ENCODE measurements around the gene MCM3AP.

The MCM3AP gene

GRCh38 chr21:46189213-46189958 is 96.0 kb downstream of the MCM3AP start:
- H3K4me1 ChIP-seq (ENCODE audit: control insufficient read depth in 2 of 2, insufficient read depth in 1 of 2, low read depth in 1 of 2, low read length in 2 of 2), result peaks cover 27 to 42% of the 10 kb centered on the region in 2 donors
- H3K9ac ChIP-seq (ENCODE audit: low read depth, low read length, poor library complexity), result no peak overlapping the region
- no peak overlapping the region for H3K14ac ChIP-seq (ENCODE audit: low read length)
- no peak overlapping the region for H2BK5ac ChIP-seq (ENCODE audit: low read length)
- no peaks in the 10 kb centered on the region for H3K27me3 ChIP-seq (ENCODE audit: control insufficient read depth in 3 of 3, insufficient read depth in 3 of 3, low read depth in 1 of 3, low read length in 3 of 3)
- H2BK15ac ChIP-seq (ENCODE audit: low read length), result peak overlapping the region; percentile 5
- no peak overlapping the region for H2BK120ac ChIP-seq (ENCODE audit: low read depth, low read length)
- H3K9me3 ChIP-seq (replicated peaks in 1 of 2; ENCODE audit: control insufficient read depth in 2 of 2, insufficient read depth in 1 of 2, low read depth in 1 of 2, low read length in 2 of 2), result no peaks in the 10 kb centered on the region
- no peak overlapping the region for H3K4me3 ChIP-seq (ENCODE audit: low read length in 2 of 2)
- no peak for DNase-seq (ENCODE audit: low spot score)
- H3K27ac ChIP-seq (replicated peaks; ENCODE audit: low read length), result peak overlapping the region; percentile 35
- no peak overlapping the region for H3K4ac ChIP-seq (ENCODE audit: low read length)
- WGBS, 2 donors (ENCODE audit: extremely low coverage in 2 of 2, insufficient read length in 2 of 2, insufficient replicate concordance in 1 of 2), result no CpG with 5 or more reads among the region's 9 CpGs
- no peak overlapping the region for H2BK12ac ChIP-seq (ENCODE audit: low read length)
- H3K79me1 ChIP-seq (ENCODE audit: low read depth, low read length), result peaks cover 3% of the 10 kb centered on the region
- no peak overlapping the region for H3K4me2 ChIP-seq (ENCODE audit: insufficient read depth, low read length, poor library complexity, severe bottlenecking)
- peak overlapping the region; percentile 6 for H3K23ac ChIP-seq (ENCODE audit: low read depth, low read length, poor library complexity)
- peak overlapping the region; percentile 18 for H3K18ac ChIP-seq (ENCODE audit: low read length)
- H4K91ac ChIP-seq (ENCODE audit: low read depth, low read length, poor library complexity), result no peak overlapping the region
- no peak overlapping the region for H4K8ac ChIP-seq (ENCODE audit: low read depth, low read length)
- H2AFZ ChIP-seq (ENCODE audit: low read length), result no peak overlapping the region
- H2AK5ac ChIP-seq (ENCODE audit: low read depth, low read length), result no peak overlapping the region
- peaks cover 39 to 56% of the 10 kb centered on the region in 2 donors for H3K36me3 ChIP-seq (replicated peaks in 1 of 2; ENCODE audit: control insufficient read depth in 2 of 2, insufficient read depth in 2 of 2, low read length in 2 of 2)

DNA sequence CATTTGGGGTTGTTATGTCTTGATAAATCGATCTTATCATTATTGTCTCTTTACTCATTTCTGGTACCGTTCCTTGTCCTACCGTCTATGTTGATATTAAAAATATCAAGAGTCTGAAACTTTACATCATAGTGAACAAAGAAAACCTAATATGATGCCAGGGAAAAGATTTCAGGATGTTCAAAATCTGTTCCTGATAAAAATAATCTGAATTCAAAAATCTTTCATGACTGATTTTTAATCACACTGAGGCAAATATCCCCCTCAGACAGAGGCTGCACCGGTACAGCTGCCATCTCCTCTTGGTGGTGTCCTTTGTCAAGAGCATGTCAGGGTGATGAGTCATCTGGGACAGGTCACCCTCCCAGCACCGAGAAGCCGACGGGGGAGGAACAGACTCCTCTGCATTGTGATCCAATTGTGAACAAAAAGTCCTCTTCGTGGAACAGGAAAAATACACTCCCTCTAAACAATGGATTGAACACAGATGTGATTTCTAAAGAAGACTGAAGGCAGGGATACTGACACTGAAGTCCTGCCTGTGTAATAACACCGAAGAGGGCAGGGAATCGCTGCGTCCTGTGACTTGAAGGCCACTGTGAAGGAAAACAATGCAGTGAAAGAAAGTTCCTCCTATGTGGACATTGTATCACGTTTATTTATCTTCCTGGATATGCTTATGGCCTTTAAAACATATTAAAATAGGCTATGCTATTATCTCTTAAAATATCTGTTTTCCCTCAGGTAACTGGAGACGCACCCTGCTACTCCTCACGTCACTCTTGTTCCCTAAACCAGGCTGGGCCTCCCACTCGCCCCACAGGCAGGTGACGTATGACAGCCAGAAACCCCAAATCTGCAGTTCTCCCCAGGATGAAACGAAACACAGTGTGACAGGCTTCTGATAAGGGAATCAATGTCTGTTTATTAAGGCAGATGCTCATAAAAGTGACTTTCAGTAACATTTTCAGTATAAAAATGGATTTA is 96.9 kb downstream of the MCM3AP start:
- Histone ChIP-seq H3K18ac (ENCODE audit: low read length) (no peak overlapping the region), H3K14ac (ENCODE audit: low read length) (no peak overlapping the region), H3K9ac (ENCODE audit: low read depth, low read length, poor library complexity) (no peak overlapping the region), H3K27me3 (ENCODE audit: control insufficient read depth in 3 of 3, insufficient read depth in 3 of 3, low read depth in 1 of 3, low read length in 3 of 3) (no peaks in the 10 kb centered on the region), H3K4me1 (ENCODE audit: control insufficient read depth in 2 of 2, insufficient read depth in 1 of 2, low read depth in 1 of 2, low read length in 2 of 2) (peaks cover 27 to 42% of the 10 kb centered on the region in 2 donors), H3K4me2 (ENCODE audit: insufficient read depth, low read length, poor library complexity, severe bottlenecking) (no peak overlapping the region), H4K8ac (ENCODE audit: low read depth, low read length) (no peak overlapping the region), H4K91ac (ENCODE audit: low read depth, low read length, poor library complexity) (no peak overlapping the region), H3K27ac (replicated peaks; ENCODE audit: low read length) (peak overlapping the region; percentile 4), H2BK12ac (ENCODE audit: low read length) (no peak overlapping the region), H3K4ac (ENCODE audit: low read length) (no peak overlapping the region), H2BK15ac (ENCODE audit: low read length) (no peak overlapping the region), H3K9me3 (replicated peaks in 1 of 2; ENCODE audit: control insufficient read depth in 2 of 2, insufficient read depth in 1 of 2, low read depth in 1 of 2, low read length in 2 of 2) (no peaks in the 10 kb centered on the region), H3K79me1 (ENCODE audit: low read depth, low read length) (peaks cover 2% of the 10 kb centered on the region), H2BK120ac (ENCODE audit: low read depth, low read length) (no peak overlapping the region), H3K4me3 (ENCODE audit: low read length in 2 of 2) (no peak overlapping the region), H2AK5ac (ENCODE audit: low read depth, low read length) (no peak overlapping the region), H2BK5ac (ENCODE audit: low read length) (no peak overlapping the region), H2AFZ (ENCODE audit: low read length) (no peak overlapping the region), H3K36me3 (replicated peaks in 1 of 2; ENCODE audit: control insufficient read depth in 2 of 2, insufficient read depth in 2 of 2, low read length in 2 of 2) (peaks cover 30 to 48% of the 10 kb centered on the region in 2 donors), H3K23ac (ENCODE audit: low read depth, low read length, poor library complexity) (no peak overlapping the region)
- peak; percentile 56 for DNase-seq (ENCODE audit: low spot score)
- WGBS, 2 donors (ENCODE audit: extremely low coverage in 2 of 2, insufficient read length in 2 of 2, insufficient replicate concordance in 1 of 2), result no CpG with 5 or more reads among the region's 17 CpGs

DNA sequence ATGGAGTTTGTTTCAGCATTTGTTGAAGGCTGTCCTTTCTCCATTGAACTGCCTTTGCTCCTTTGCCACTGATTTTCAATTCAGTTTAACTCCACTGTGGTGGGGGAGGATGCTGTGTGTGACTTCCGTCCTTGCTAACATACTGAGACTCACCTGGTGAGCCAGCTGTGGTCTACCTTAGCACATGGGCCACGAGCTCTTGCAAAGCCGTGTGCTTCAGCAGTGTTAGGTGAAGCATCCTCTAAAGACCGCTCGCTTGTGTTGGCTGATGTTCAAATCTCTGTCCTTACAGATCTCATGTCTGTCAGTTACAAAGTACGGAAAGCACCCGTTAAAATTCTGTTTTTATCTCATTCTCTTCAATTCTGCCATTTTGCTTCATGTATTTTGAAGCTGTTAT is 97.6 kb downstream of the MCM3AP start:
- Histone ChIP-seq H3K14ac (ENCODE audit: low read length) (no peak overlapping the region), H3K4ac (ENCODE audit: low read length) (no peak overlapping the region), H3K9ac (ENCODE audit: low read depth, low read length, poor library complexity) (no peak overlapping the region), H3K9me3 (replicated peaks in 1 of 2; ENCODE audit: control insufficient read depth in 2 of 2, insufficient read depth in 1 of 2, low read depth in 1 of 2, low read length in 2 of 2) (no peaks in the 10 kb centered on the region), H3K4me2 (ENCODE audit: insufficient read depth, low read length, poor library complexity, severe bottlenecking) (no peak overlapping the region), H3K18ac (ENCODE audit: low read length) (no peak overlapping the region), H2BK12ac (ENCODE audit: low read length) (no peak overlapping the region), H3K23ac (ENCODE audit: low read depth, low read length, poor library complexity) (no peak overlapping the region), H3K4me1 (ENCODE audit: control insufficient read depth in 2 of 2, insufficient read depth in 1 of 2, low read depth in 1 of 2, low read length in 2 of 2) (peaks cover 31 to 42% of the 10 kb centered on the region in 2 donors), H2BK15ac (ENCODE audit: low read length) (no peak overlapping the region), H3K27me3 (ENCODE audit: control insufficient read depth in 3 of 3, insufficient read depth in 3 of 3, low read depth in 1 of 3, low read length in 3 of 3) (no peaks in the 10 kb centered on the region), H2AFZ (ENCODE audit: low read length) (no peak overlapping the region), H3K79me1 (ENCODE audit: low read depth, low read length) (no peaks in the 10 kb centered on the region), H3K27ac (replicated peaks; ENCODE audit: low read length) (no peak overlapping the region), H2BK5ac (ENCODE audit: low read length) (no peak overlapping the region), H4K8ac (ENCODE audit: low read depth, low read length) (no peak overlapping the region), H3K36me3 (replicated peaks in 1 of 2; ENCODE audit: control insufficient read depth in 2 of 2, insufficient read depth in 2 of 2, low read length in 2 of 2) (peaks cover 25 to 42% of the 10 kb centered on the region in 2 donors), H3K4me3 (ENCODE audit: low read length in 2 of 2) (no peak overlapping the region), H2BK120ac (ENCODE audit: low read depth, low read length) (no peak overlapping the region), H4K91ac (ENCODE audit: low read depth, low read length, poor library complexity) (no peak overlapping the region), H2AK5ac (ENCODE audit: low read depth, low read length) (no peak overlapping the region)
- no peak for DNase-seq (ENCODE audit: low spot score)
- WGBS, 2 donors (ENCODE audit: extremely low coverage in 2 of 2, insufficient read length in 2 of 2, insufficient replicate concordance in 1 of 2), result no CpG with 5 or more reads among the region's 7 CpGs

DNA sequence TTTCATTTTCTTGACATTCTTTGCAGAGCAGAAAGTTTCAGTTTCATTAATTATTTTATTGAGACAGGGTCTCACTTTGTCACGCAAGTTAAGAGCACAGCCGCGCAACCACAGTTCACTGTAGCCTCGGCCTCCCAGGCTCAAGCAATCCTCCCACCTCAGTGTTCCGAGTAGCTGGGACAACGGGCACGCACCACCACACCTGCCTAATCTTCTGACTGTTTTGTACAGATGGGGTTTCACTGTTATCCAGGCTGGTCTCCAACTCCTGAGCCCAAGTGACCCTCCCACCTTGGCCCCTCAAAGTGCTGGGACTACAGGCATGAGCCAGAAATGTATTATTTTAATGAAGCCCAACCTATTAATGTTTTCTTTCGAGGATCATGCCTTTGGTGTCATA is 98.2 kb downstream of the MCM3AP start:
- H3K4me3 ChIP-seq (ENCODE audit: low read length in 2 of 2), result no peak overlapping the region
- no peak overlapping the region for H3K14ac ChIP-seq (ENCODE audit: low read length)
- no peak overlapping the region for H2BK120ac ChIP-seq (ENCODE audit: low read depth, low read length)
- peaks cover 32 to 42% of the 10 kb centered on the region in 2 donors for H3K4me1 ChIP-seq (ENCODE audit: control insufficient read depth in 2 of 2, insufficient read depth in 1 of 2, low read depth in 1 of 2, low read length in 2 of 2)
- H3K4ac ChIP-seq (ENCODE audit: low read length), result no peak overlapping the region
- H4K8ac ChIP-seq (ENCODE audit: low read depth, low read length), result no peak overlapping the region
- H3K4me2 ChIP-seq (ENCODE audit: insufficient read depth, low read length, poor library complexity, severe bottlenecking), result no peak overlapping the region
- no CpG with 5 or more reads among the region's 8 CpGs for WGBS, 2 donors (ENCODE audit: extremely low coverage in 2 of 2, insufficient read length in 2 of 2, insufficient replicate concordance in 1 of 2)
- DNase-seq (ENCODE audit: low spot score), result no peak
- no peak overlapping the region for H2BK12ac ChIP-seq (ENCODE audit: low read length)
- peaks cover 4% of the 10 kb centered on the region for H3K79me1 ChIP-seq (ENCODE audit: low read depth, low read length)
- H3K9me3 ChIP-seq (replicated peaks in 1 of 2; ENCODE audit: control insufficient read depth in 2 of 2, insufficient read depth in 1 of 2, low read depth in 1 of 2, low read length in 2 of 2), result no peaks in the 10 kb centered on the region
- H3K23ac ChIP-seq (ENCODE audit: low read depth, low read length, poor library complexity), result no peak overlapping the region
- H2BK5ac ChIP-seq (ENCODE audit: low read length), result no peak overlapping the region
- no peak overlapping the region for H3K27ac ChIP-seq (replicated peaks; ENCODE audit: low read length)
- no peak overlapping the region for H3K9ac ChIP-seq (ENCODE audit: low read depth, low read length, poor library complexity)
- H2AK5ac ChIP-seq (ENCODE audit: low read depth, low read length), result no peak overlapping the region
- no peaks in the 10 kb centered on the region for H3K27me3 ChIP-seq (ENCODE audit: control insufficient read depth in 3 of 3, insufficient read depth in 3 of 3, low read depth in 1 of 3, low read length in 3 of 3)
- H4K91ac ChIP-seq (ENCODE audit: low read depth, low read length, poor library complexity), result no peak overlapping the region
- H3K18ac ChIP-seq (ENCODE audit: low read length), result no peak overlapping the region
- H2BK15ac ChIP-seq (ENCODE audit: low read length), result no peak overlapping the region
- H2AFZ ChIP-seq (ENCODE audit: low read length), result no peak overlapping the region
- peaks cover 21 to 37% of the 10 kb centered on the region in 2 donors for H3K36me3 ChIP-seq (replicated peaks in 1 of 2; ENCODE audit: control insufficient read depth in 2 of 2, insufficient read depth in 2 of 2, low read length in 2 of 2)
